Panc1 (cell line): ENCODE measurements around the gene MTUS2. TPM values are rescaled to one million over a fixed set of nuclear protein-coding genes. Genes with fewer than 3 reads are reported as not detected.

Experiments
- ATAC-seq: fragments of 200-7000 bp; cut with Tn5 transposase; 2 replicates; pipeline ENCODE4 v1.9.1; 2020; ENCODE audit warnings: mild to moderate bottlenecking, moderate library complexity
- BruUV-seq: library from RNA; stranded (reverse); fragments of 400-500 nt; replicated peaks from 2 replicates; lab custom pipeline; 2021; lab: Mats Ljungman, UMichigan
- CTCF ChIA-PET: fragments of 300-600 bp; sonication (Branson Sonifier 250); formaldehyde crosslinking; loops from one replicate; lab custom pipeline; 2022; ENCODE audit warnings: antibody characterized with exemption; lab: Charles Lee
- POLR2A ChIA-PET: fragments of 300-600 bp; sonication (Branson Sonifier 250); formaldehyde crosslinking; loops from one replicate; lab custom pipeline; 2022; ENCODE audit warnings: antibody characterized with exemption; lab: Charles Lee
- DNase-seq: peaks from one replicate; pipeline ENCODE4 v3.0.0-alpha.2; 2010; ENCODE audit warnings: low read depth, low spot score
- H3K27ac ChIP-seq: 2 replicates; pipeline ENCODE4 v1.5.1; 2011; ENCODE audit warnings: mild to moderate bottlenecking, low read length, inconsistent platforms
- H3K27me3 ChIP-seq: fragments of 200-500 bp; sonication (Bioruptor generic); 2 replicates; pipeline ENCODE4 v1.6.0; 2014; ENCODE audit warnings: low read length, inconsistent platforms; ENCODE audit not compliant: control insufficient read depth, insufficient read depth
- H3K36me3 ChIP-seq: fragments of 200-500 bp; sonication (Bioruptor generic); 2 replicates; pipeline ENCODE4 v1.5.1; 2014; ENCODE audit warnings: inconsistent platforms, mild to moderate bottlenecking, low read length, moderate library complexity; ENCODE audit not compliant: control insufficient read depth, insufficient read depth
- H3K4me1 ChIP-seq: 2 replicates; pipeline ENCODE4 v1.5.1; 2011; ENCODE audit warnings: inconsistent platforms, mild to moderate bottlenecking, low read length, moderate library complexity; ENCODE audit not compliant: control insufficient read depth, insufficient read depth
- H3K4me3 ChIP-seq, 2 experiments: 2 replicates each; pipeline ENCODE4 v1.5.1; 2011 to 2012; ENCODE audit warnings: low read depth in 2 of 2, low read length in 2 of 2, mild to moderate bottlenecking in 2 of 2, inconsistent platforms in 1 of 2, moderate library complexity in 1 of 2
- H3K9me3 ChIP-seq: fragments of 200-500 bp; sonication (Bioruptor generic); 2 replicates; pipeline ENCODE4 v1.5.1; 2014; ENCODE audit warnings: low read depth, mild to moderate bottlenecking, inconsistent platforms, low read length, moderate library complexity; ENCODE audit not compliant: control insufficient read depth, insufficient read depth
- POLR2AphosphoS5 ChIP-seq: IDR thresholded peaks from 2 replicates; pipeline ENCODE4 v1.6.1; 2012; ENCODE audit warnings: mild to moderate bottlenecking, low read depth, low read length, moderate library complexity
- SIN3A ChIP-seq: IDR thresholded peaks from 2 replicates; pipeline ENCODE4 v1.6.1; 2012; ENCODE audit warnings: low read depth, mild to moderate bottlenecking, low read length, moderate library complexity, borderline replicate concordance; ENCODE audit not compliant: insufficient read depth
- TCF7L2 ChIP-seq: IDR thresholded peaks from 2 replicates; pipeline ENCODE4 v1.6.1; 2011; ENCODE audit warnings: mild to moderate bottlenecking, low read depth, low read length, inconsistent platforms
- in situ Hi-C: cut with HindIII; loops from 2 replicates; pipeline ENCODE4 v1.10.0; 2016; ENCODE audit warnings: low sequenced_read_pairs, low pct_unique_long_range_greater_than_20kb
- intact Hi-C: fragments of 100-400 bp; cut with micrococcal nuclease; formaldehyde crosslinking; loops from one replicate; pipeline ENCODE4 v1.10.0; 2022; ENCODE audit not compliant: unreplicated experiment
- total RNA-seq: library from RNA; stranded (reverse); gene quantifications from one replicate; pipeline ENCODE4 v1.2.1, GENCODE V29; 2021; ENCODE audit not compliant: unreplicated experiment
- TF ChIP-seq, protein P1 (sequence below): fragments of 450-650 bp; IDR thresholded peaks from 2 replicates; pipeline ENCODE4 v1.5.1; 2017; ENCODE audit warnings: mild to moderate bottlenecking
- TF ChIP-seq, protein P2 (sequence below), 2 experiments: IDR thresholded peaks; 2 replicates each; pipeline ENCODE4 v1.6.1; 2011 to 2012; ENCODE audit warnings: low read depth in 2 of 2, control low read depth in 1 of 2, low read length in 1 of 2, mild to moderate bottlenecking in 1 of 2, moderate library complexity in 1 of 2; ENCODE audit not compliant: insufficient read depth in 1 of 2

Gene MTUS2
- total RNA-seq, 1 experiment from 2014 or later: 0.05 TPM

- Histone ChIP-seq H3K4me1 (no peaks in the 10 kb centered on the region), H3K4me3 (no peak overlapping the region), H3K27me3 (no peaks in the 10 kb centered on the region; the same call in none of the 2 replicates), H3K36me3 (no peaks in the 10 kb centered on the region), H3K27ac (no peak overlapping the region), H3K9me3 (no peaks in the 10 kb centered on the region)
- TF ChIP-seq, protein P1, sequence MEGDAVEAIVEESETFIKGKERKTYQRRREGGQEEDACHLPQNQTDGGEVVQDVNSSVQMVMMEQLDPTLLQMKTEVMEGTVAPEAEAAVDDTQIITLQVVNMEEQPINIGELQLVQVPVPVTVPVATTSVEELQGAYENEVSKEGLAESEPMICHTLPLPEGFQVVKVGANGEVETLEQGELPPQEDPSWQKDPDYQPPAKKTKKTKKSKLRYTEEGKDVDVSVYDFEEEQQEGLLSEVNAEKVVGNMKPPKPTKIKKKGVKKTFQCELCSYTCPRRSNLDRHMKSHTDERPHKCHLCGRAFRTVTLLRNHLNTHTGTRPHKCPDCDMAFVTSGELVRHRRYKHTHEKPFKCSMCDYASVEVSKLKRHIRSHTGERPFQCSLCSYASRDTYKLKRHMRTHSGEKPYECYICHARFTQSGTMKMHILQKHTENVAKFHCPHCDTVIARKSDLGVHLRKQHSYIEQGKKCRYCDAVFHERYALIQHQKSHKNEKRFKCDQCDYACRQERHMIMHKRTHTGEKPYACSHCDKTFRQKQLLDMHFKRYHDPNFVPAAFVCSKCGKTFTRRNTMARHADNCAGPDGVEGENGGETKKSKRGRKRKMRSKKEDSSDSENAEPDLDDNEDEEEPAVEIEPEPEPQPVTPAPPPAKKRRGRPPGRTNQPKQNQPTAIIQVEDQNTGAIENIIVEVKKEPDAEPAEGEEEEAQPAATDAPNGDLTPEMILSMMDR: no peak
- TF ChIP-seq, protein P2, sequence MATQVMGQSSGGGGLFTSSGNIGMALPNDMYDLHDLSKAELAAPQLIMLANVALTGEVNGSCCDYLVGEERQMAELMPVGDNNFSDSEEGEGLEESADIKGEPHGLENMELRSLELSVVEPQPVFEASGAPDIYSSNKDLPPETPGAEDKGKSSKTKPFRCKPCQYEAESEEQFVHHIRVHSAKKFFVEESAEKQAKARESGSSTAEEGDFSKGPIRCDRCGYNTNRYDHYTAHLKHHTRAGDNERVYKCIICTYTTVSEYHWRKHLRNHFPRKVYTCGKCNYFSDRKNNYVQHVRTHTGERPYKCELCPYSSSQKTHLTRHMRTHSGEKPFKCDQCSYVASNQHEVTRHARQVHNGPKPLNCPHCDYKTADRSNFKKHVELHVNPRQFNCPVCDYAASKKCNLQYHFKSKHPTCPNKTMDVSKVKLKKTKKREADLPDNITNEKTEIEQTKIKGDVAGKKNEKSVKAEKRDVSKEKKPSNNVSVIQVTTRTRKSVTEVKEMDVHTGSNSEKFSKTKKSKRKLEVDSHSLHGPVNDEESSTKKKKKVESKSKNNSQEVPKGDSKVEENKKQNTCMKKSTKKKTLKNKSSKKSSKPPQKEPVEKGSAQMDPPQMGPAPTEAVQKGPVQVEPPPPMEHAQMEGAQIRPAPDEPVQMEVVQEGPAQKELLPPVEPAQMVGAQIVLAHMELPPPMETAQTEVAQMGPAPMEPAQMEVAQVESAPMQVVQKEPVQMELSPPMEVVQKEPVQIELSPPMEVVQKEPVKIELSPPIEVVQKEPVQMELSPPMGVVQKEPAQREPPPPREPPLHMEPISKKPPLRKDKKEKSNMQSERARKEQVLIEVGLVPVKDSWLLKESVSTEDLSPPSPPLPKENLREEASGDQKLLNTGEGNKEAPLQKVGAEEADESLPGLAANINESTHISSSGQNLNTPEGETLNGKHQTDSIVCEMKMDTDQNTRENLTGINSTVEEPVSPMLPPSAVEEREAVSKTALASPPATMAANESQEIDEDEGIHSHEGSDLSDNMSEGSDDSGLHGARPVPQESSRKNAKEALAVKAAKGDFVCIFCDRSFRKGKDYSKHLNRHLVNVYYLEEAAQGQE (IDR thresholded peaks at IDR 0.05; ENCODE audit: insufficient read depth in 1 of 2, low read depth in 2 of 2, low read length in 1 of 2): no peak
- no peak for TF ChIP-seq TCF7L2
- TF ChIP-seq POLR2AphosphoS5: no peak
- in situ Hi-C loops: no loop called here
- DNase-seq (no peak), ATAC-seq (no peak)
- CTCF ChIA-PET: no interaction called here
- BruUV-seq: no TSS peak
- intact Hi-C loops: no loop called here
- POLR2A ChIA-PET: no interaction called here
Observed at GRCh38 chr13:29487466-29488454, 667.6 kb downstream of the MTUS2 start.

DNA sequence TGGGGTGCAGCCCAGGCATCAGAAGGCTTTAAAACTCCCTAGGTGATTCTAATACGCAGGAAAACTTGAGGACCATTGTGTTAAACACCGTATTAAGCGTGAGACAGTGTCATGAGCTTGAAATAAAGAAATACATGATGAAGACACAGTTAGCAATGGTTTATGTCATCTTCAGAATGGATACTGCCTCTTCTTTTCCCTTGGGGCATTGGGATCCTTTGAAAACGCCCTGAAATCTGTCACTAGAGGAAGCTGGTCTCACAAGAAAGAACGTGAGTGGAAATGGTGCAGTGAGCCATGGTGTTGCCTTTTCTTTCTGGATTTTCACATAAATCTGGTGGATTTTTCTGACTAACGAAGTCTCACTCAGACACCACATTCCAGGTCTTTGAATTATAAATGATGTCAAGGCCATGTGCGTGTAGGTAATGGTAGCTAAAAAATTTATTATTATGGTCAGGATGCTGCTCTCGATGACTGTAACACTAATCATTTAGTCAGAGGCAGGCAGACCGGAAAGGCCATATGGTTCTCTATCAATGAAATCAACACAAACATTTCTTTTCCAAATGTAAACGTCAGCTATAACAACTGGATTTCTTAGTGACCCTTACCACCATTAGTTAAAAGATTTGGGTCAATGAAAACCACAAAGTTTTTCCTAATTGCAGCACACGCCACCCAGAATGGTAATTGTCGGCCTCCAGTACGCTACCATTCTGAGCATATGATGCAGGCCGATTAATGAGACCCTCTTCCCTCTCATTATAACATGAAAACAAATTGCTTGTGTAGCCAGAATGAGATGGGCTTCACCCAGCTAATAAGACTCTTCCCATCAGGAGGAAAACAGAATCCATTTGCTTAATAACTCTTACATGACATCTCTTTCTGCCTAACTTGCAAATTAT, 669.8 kb downstream of the MTUS2 start:
- H3K27ac ChIP-seq: no peak overlapping the region
- in situ Hi-C loops (no loop called here), intact Hi-C loops (no loop called here)
- TF ChIP-seq, protein P2 (IDR thresholded peaks at IDR 0.05; ENCODE audit: insufficient read depth in 1 of 2, low read depth in 2 of 2, low read length in 1 of 2): no peak
- TF ChIP-seq SIN3A: no peak
- TF ChIP-seq TCF7L2: no peak
- TF ChIP-seq, protein P1: no peak
- TF ChIP-seq POLR2AphosphoS5: no peak
- H3K4me3 ChIP-seq: no peak overlapping the region
- no TSS peak for BruUV-seq
- ChIA-PET POLR2A (no interaction called here), CTCF (no interaction called here)
- H3K9me3 ChIP-seq: no peaks in the 10 kb centered on the region
- no peaks in the 10 kb centered on the region for H3K4me1 ChIP-seq
- no peak for DNase-seq
- H3K27me3 ChIP-seq: no peaks in the 10 kb centered on the region; the same call in none of the 2 replicates
- H3K36me3 ChIP-seq: no peaks in the 10 kb centered on the region
- no peak for ATAC-seq
